Chondrocyte (in vitro differentiated cells): ENCODE results near the gene CXCL5. TPM values are rescaled to one million over a fixed set of nuclear protein-coding genes. Genes with fewer than 3 reads are reported as not detected.
A peak's percentile ranks its signal among the peaks of the same experiment; 100 is the strongest.

Source experiments
- DNase-seq: peaks from one replicate; pipeline ENCODE4 v3.0.0; 2021; ENCODE audit warnings: mixed read lengths, low spot score
- H3K27ac Mint-ChIP-seq: one replicate; pipeline ENCODE4 v1.8.0; 2021; ENCODE audit warnings: mild to moderate bottlenecking, moderate library complexity, mixed read lengths; ENCODE audit not compliant: unreplicated experiment
- H3K27me3 Mint-ChIP-seq: 2 replicates; pipeline ENCODE4 v1.8.0; 2021; ENCODE audit warnings: low read depth, mixed read lengths
- H3K36me3 Mint-ChIP-seq: 2 replicates; pipeline ENCODE4 v1.8.0; 2021; ENCODE audit warnings: low read depth, mixed read lengths
- H3K4me1 Mint-ChIP-seq: 2 replicates; pipeline ENCODE4 v1.8.0; 2021; ENCODE audit warnings: low read depth, mild to moderate bottlenecking, mixed read lengths
- H3K4me3 Mint-ChIP-seq: one replicate; pipeline ENCODE4 v1.8.0; 2021; ENCODE audit warnings: mild to moderate bottlenecking, moderate library complexity, mixed read lengths; ENCODE audit not compliant: unreplicated experiment
- H3K9me3 Mint-ChIP-seq: 2 replicates; pipeline ENCODE4 v1.8.0; 2021; ENCODE audit warnings: low read depth, mixed read lengths
- long read RNA-seq: library from polyadenylated mRNA; stranded (forward); transcript quantifications from one replicate; pipeline ENCODE4 v2.0.0, GENCODE V29; 2021
- total RNA-seq: library from RNA; stranded (reverse); gene quantifications from 3 replicates; pipeline ENCODE4 v1.2.1, GENCODE V29; 2021
- TF ChIP-seq, protein P1 (sequence below): fragments of 200-600 bp; sonication (generic); IDR thresholded peaks from 2 replicates; pipeline ENCODE4 v1.5.0; 2021; ENCODE audit warnings: antibody characterized with exemption, mild to moderate bottlenecking, moderate library complexity

The CXCL5 gene
- total RNA-seq, result 0.22 TPM in 1 of 3 replicates, not detected in the others
- long read RNA-seq, result 0 reads

DNA sequence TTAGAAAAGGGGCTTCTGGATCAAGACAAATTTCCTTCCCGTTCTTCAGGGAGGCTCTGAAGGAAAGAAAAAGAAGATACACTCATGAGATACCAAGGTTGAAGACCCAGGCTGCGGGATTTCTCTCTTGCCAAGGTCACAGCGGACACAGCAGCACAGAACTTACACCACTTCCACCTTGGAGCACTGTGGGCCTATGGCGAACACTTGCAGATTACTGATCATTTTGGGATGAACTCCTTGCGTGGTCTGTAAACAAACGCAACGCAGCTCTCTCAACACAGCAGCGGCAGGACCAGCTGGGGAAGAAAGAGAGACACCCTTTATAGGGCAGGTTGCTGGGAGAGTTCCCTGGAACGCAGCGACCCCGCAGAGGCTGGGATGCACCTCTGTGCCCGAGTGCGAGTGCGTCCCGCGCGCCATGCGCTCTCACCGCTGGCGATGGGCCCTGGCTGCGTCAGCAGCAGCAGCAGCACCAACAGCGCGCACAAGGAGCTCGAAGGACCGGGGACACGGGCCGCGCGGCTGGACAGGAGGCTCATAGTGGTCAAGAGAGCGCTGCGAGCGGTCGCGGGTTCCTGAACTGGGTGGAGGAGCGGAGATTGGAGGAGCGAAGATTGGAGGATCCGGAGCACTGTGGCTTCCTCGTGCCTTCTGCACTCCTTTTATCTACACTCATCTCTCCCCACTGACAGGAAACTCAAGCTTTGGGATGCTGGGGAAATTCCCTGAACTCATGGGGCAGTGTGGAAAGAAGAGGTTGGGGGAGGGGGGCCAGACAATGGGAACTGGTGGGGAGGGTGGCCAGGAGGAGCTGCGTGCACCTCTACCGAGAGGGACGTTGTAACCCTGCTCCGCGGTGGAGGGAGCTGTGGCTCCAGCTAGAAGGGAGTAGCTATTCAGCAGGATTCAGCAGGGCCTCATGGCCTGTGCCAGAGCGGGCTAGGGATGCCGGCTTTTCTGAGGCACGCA is at the start of gene CXCL5:
Gene CXCL5 (minus strand): TSS at position 638 of the 972 bp plus-strand sequence. CDS start 96 bp downstream, at position 542.
- no peak for DNase-seq
- Mint-ChIP-seq H3K27ac (no peak within 1 kb of the TSS), H3K4me1 (peaks cover 11% of the 10 kb centered on the region), H3K36me3 (peaks cover 1% of the 10 kb centered on the region), H3K4me3 (peak within 1 kb of the TSS; percentile 72), H3K27me3 (peaks cover 51% of the 10 kb centered on the region), H3K9me3 (peaks cover 3% of the 10 kb centered on the region)
- TF ChIP-seq, protein P1, sequence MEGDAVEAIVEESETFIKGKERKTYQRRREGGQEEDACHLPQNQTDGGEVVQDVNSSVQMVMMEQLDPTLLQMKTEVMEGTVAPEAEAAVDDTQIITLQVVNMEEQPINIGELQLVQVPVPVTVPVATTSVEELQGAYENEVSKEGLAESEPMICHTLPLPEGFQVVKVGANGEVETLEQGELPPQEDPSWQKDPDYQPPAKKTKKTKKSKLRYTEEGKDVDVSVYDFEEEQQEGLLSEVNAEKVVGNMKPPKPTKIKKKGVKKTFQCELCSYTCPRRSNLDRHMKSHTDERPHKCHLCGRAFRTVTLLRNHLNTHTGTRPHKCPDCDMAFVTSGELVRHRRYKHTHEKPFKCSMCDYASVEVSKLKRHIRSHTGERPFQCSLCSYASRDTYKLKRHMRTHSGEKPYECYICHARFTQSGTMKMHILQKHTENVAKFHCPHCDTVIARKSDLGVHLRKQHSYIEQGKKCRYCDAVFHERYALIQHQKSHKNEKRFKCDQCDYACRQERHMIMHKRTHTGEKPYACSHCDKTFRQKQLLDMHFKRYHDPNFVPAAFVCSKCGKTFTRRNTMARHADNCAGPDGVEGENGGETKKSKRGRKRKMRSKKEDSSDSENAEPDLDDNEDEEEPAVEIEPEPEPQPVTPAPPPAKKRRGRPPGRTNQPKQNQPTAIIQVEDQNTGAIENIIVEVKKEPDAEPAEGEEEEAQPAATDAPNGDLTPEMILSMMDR, result peak; percentile 24

DNA sequence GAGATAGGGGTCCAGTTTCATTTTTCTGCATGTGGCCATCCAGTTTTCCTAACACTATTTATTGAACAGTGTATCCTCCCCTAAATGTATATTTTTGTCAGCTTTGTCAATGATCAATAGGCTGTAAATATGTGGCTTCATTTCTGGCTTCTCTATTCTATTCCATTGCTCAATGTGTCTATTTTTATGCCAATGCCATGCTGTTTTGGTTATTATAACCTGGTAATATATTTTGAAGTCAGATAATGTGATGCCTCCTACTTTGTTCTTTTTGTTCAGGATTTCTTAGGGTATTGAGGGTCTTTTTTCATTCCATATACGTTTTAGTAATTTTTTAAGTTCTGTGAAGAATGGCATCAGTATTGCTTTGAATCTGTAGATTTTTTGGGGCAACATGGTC is 48.7 kb upstream of the CXCL5 start:
- peaks cover 20% of the 10 kb centered on the region for H3K27me3 Mint-ChIP-seq
- H3K27ac Mint-ChIP-seq, result no peak overlapping the region
- peaks cover 18% of the 10 kb centered on the region for H3K9me3 Mint-ChIP-seq
- H3K4me3 Mint-ChIP-seq, result no peak overlapping the region
- peaks cover 3% of the 10 kb centered on the region for H3K4me1 Mint-ChIP-seq
- H3K36me3 Mint-ChIP-seq, result peaks cover 1% of the 10 kb centered on the region
- TF ChIP-seq, protein P1, result no peak
- no peak for DNase-seq

- peaks cover 18% of the 10 kb centered on the region for H3K9me3 Mint-ChIP-seq
- no peak overlapping the region for H3K4me3 Mint-ChIP-seq
- TF ChIP-seq, protein P1, result no peak
- peaks cover 3% of the 10 kb centered on the region for H3K4me1 Mint-ChIP-seq
- peaks cover 1% of the 10 kb centered on the region for H3K36me3 Mint-ChIP-seq
- H3K27me3 Mint-ChIP-seq, result peaks cover 22% of the 10 kb centered on the region
- DNase-seq, result no peak
- H3K27ac Mint-ChIP-seq, result no peak overlapping the region
These were observed 47.3 kb upstream of the CXCL5 start for GRCh38 chr4:74045772-74046171.

DNA sequence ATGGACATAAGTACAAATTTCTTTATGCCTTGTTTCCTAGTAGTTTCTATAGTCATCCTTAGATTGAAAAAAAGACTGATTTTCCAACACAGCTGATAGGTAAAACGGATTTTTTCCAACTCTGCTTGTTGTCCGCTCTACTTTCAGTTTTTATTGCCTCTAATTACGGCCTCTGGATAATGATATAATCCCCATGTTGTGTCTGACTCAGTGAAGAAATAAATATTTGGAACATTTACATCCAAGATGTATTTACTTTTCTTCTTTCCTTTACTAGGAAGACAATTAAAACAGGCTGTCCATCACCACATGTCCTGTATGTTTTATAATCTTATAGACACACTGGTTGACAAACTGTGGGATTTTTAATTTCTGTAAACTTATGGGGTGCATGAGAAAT is 46.8 kb upstream of the CXCL5 start:
- Mint-ChIP-seq H3K4me1 (peaks cover 3% of the 10 kb centered on the region), H3K36me3 (peaks cover 1% of the 10 kb centered on the region), H3K27me3 (peaks cover 22% of the 10 kb centered on the region), H3K9me3 (peaks cover 18% of the 10 kb centered on the region), H3K4me3 (no peak overlapping the region), H3K27ac (no peak overlapping the region)
- DNase-seq, result no peak
- TF ChIP-seq, protein P1, result no peak

DNA sequence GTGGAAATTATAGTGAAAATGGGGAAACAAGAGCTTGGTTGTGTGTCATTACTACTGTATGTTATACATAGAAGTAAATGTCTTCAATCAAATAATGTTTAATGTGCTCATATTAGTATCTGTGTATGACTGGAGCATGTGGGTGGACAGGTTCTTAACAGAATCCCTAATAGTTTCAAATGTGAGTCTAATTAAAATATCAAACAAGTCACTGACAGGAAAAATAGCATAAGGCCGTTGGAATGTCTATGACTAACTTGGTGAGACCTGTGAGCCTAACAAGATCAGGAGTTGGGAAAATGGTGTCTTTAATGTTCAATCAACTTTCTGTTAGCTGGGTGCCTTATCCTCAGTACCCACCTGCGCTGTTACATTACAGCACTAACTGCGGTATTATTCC is 46.2 kb upstream of the CXCL5 start:
- Mint-ChIP-seq H3K4me1 (peaks cover 3% of the 10 kb centered on the region), H3K9me3 (peaks cover 18% of the 10 kb centered on the region)

More for the DNA sequence above, 46.2 kb upstream of the CXCL5 start:
- Mint-ChIP-seq H3K27ac (no peak overlapping the region), H3K36me3 (peaks cover 1% of the 10 kb centered on the region), H3K27me3 (peaks cover 21% of the 10 kb centered on the region), H3K4me3 (no peak overlapping the region)
- TF ChIP-seq, protein P1, result no peak
- no peak for DNase-seq
